Esophagus squamous epithelium (tissue), 5 donors: Measurements from ENCODE around the gene PLCE1. TPM values are rescaled to one million over a fixed set of nuclear protein-coding genes. Genes with fewer than 3 reads are reported as not detected.

ENCODE experiments used
- DNase-seq: peaks from one replicate; lab custom pipeline; 2025; lab: John Stamatoyannopoulos, UW
- H3K27ac ChIP-seq, 4 donors: fragments of 200-600 bp; sonication (generic); one replicate each; pipeline ENCODE4 v1.5.1; 2016 to 2019; ENCODE audit warnings: mild to moderate bottlenecking in 1 of 4
- H3K27me3 ChIP-seq, 4 donors: fragments of 200-600 bp; sonication (generic); 1 replicate in 3 of 4; 2 replicates in 1 of 4; pipeline versions ENCODE4 v1.5.1 to v1.6.0; 2017 to 2021; ENCODE audit warnings: antibody characterized with exemption in 1 of 4
- H3K36me3 ChIP-seq, 3 donors: fragments of 200-600 bp; sonication (generic); one replicate each; pipeline ENCODE4 v1.5.1; 2016 to 2019
- H3K4me1 ChIP-seq, 3 donors: fragments of 200-600 bp; sonication (generic); one replicate each; pipeline ENCODE4 v1.5.1; 2017 to 2019
- H3K4me3 ChIP-seq, 4 donors: fragments of 200-600 bp; sonication (generic); 1 replicate in 3 of 4; 2 replicates in 1 of 4; pipeline ENCODE4 v1.5.1; 2016 to 2019; ENCODE audit warnings: mild to moderate bottlenecking in 2 of 4, moderate library complexity in 1 of 4
- H3K9me3 ChIP-seq, 3 donors: fragments of 200-600 bp; sonication (generic); one replicate each; pipeline ENCODE4 v1.5.1; 2016 to 2019
- CTCF ChIP-seq, 6 experiments: fragments of 450-650 bp in 4 of 6; fragments of 200-600 bp in 2 of 6; sonication (generic) in 2 of 6; IDR thresholded peaks; one replicate each; pipeline ENCODE4 v1.5.1; 2016 to 2019; ENCODE audit warnings: antibody characterized with exemption in 6 of 6, mild to moderate bottlenecking in 4 of 6, moderate library complexity in 4 of 6
- POLR2A ChIP-seq, 4 donors: fragments of 450-650 bp; IDR thresholded peaks; one replicate each; pipeline ENCODE4 v1.6.1; 2017; ENCODE audit warnings: antibody characterized with exemption in 4 of 4, mild to moderate bottlenecking in 4 of 4, moderate library complexity in 3 of 4
- WGBS, 2 donors: methylation state at CpG; one replicate each; pipeline ENCODE4 v1.1.5; 2018; 5-methylcytosine and 5-hydroxymethylcytosine counted together
- intact Hi-C: fragments of 100-400 bp; cut with DNase I; formaldehyde crosslinking; loops from one replicate; pipeline ENCODE4 v1.15.0; 2022
- total RNA-seq, 4 donors: library from RNA; depleted of rRNA; stranded (reverse); fragments of >200 nt; gene quantifications; one replicate each; pipeline ENCODE4 v1.1.0, GENCODE V29; 2016
- donor health status: DM: yes; HTN: yes; CAD: no.

The PLCE1 gene
- total RNA-seq, 4 donors from 2014 or later = 1.8 to 3.6 (median 3.1) TPM

- 78 to 94% methylated on average over 3 of the region's 3 CpGs for WGBS, 2 donors
- peaks cover 0 to 55% (median 12%) of the 10 kb centered on the region in 3 donors for H3K4me1 ChIP-seq
- no peak for DNase-seq
- no peaks in the 10 kb centered on the region for H3K9me3 ChIP-seq
- H3K27ac ChIP-seq = no peak overlapping the region
- no peaks in the 10 kb centered on the region for H3K27me3 ChIP-seq
- intact Hi-C loops = no loop called here
- H3K36me3 ChIP-seq = no peaks in the 10 kb centered on the region
- no peak for TF ChIP-seq CTCF (IDR thresholded peaks at IDR 0.05)
- TF ChIP-seq POLR2A (IDR thresholded peaks at IDR 0.05) = no peak
- no peak overlapping the region for H3K4me3 ChIP-seq
These were observed 9.8 kb downstream of the PLCE1 start for GRCh38 chr10:94003488-94003887.

DNA sequence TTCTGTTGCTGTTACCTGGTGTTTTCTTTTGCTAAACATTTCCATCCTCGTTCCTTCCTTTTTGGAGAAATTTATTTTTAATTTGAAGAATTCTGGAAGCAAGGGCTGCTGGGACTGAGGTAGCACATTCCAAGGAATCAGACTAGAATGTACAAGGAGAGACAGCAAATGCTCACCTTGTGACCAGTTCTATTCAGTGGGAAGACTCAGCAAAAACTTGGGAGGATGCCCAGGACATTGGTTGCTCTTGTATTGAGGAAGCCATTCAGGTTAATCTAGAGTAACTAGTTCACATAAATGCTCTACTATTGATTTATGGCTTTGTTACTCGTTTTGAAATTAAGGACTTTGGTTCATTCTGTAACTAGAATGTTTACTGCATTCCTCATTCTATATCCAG, 11.3 kb downstream of the PLCE1 start:
- intact Hi-C loops = no loop called here
- Histone ChIP-seq H3K27me3 (no peaks in the 10 kb centered on the region), H3K27ac (peak overlapping the region in 2 of 4 donors; percentile 14 to 56), H3K4me1 (peaks cover 0 to 49% (median 12%) of the 10 kb centered on the region in 3 donors), H3K36me3 (no peaks in the 10 kb centered on the region), H3K4me3 (no peak overlapping the region), H3K9me3 (peaks cover 0 to 5% (median 5%) of the 10 kb centered on the region in 3 donors)
- no peak for DNase-seq
- TF ChIP-seq POLR2A (IDR thresholded peaks at IDR 0.05) (no peak), CTCF (IDR thresholded peaks at IDR 0.05) (no peak)
- 33 to 57% methylated on average over 2 of the region's 2 CpGs for WGBS, 2 donors

DNA sequence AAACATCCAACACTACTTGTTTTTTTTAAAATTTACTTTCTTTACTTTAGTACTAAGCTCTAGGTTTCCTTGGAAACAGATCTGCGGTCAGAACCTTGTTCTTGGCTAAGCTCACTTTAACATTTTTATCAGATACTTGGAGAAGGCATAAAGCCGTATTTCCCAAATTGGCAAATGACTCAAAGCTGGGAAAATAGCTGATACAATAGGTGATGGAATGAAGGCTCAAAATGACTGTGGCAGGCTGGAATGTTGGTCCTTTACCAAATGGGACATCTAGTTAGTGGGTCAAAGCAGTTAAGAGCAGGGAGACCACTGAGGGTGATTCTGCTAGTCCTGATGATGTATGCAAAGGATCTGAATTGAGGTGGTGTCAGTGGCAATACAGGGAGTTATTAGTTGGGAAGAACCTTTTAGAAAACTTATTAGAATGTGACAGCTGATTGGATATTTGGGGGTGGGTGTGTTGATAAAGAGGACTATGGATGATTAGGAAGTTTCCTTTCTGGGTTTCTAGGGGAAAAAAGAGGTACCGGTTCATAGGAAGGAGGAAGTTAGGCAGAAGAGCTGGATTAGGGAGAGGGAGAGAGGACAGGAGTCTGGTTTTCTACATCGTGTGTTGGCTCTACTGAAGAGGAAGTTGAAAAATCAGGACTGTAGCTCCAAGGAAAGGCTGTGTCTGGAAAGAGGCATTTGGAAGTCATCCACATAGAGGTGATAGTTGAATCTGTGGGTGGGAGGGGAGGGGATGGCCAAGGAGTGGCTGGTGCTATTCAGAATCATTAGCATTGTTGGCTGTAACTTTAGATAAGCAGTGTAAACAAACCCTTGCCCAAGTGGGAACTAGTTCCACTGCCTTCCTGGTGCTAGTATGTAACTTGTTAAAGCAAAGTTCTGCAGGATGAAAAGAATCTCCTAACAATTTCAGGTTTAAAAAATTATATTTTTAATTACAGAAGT, 13.1 kb downstream of the PLCE1 start:
- H3K36me3 ChIP-seq = no peaks in the 10 kb centered on the region
- intact Hi-C loops = no loop called here
- DNase-seq = no peak
- H3K4me3 ChIP-seq = no peak overlapping the region
- no peak for TF ChIP-seq POLR2A (IDR thresholded peaks at IDR 0.05)
- H3K4me1 ChIP-seq = peaks cover 0 to 46% (median 12%) of the 10 kb centered on the region in 3 donors
- peaks cover 0 to 9% (median 8%) of the 10 kb centered on the region in 3 donors for H3K9me3 ChIP-seq
- 22 to 30% methylated on average over 4 of the region's 4 CpGs for WGBS, 2 donors
- no peaks in the 10 kb centered on the region for H3K27me3 ChIP-seq
- H3K27ac ChIP-seq = peak overlapping the region in 1 of 4 donors; percentile 56

- no peak overlapping the region for H3K27ac ChIP-seq
- H3K36me3 ChIP-seq = no peaks in the 10 kb centered on the region
- DNase-seq = no peak
- H3K4me3 ChIP-seq = no peak overlapping the region
- H3K9me3 ChIP-seq = peaks cover 0 to 9% (median 8%) of the 10 kb centered on the region in 3 donors
- no peaks in the 10 kb centered on the region for H3K27me3 ChIP-seq
- peaks cover 0 to 38% (median 12%) of the 10 kb centered on the region in 3 donors for H3K4me1 ChIP-seq
- intact Hi-C loops = no loop called here
- TF ChIP-seq POLR2A (IDR thresholded peaks at IDR 0.05) = no peak
- no peak for TF ChIP-seq CTCF (IDR thresholded peaks at IDR 0.05)
- 76 to 94% methylated on average over 2 of the region's 2 CpGs for WGBS, 2 donors
These were observed 14.8 kb downstream of the PLCE1 start for GRCh38 chr10:94008526-94008925.

DNA sequence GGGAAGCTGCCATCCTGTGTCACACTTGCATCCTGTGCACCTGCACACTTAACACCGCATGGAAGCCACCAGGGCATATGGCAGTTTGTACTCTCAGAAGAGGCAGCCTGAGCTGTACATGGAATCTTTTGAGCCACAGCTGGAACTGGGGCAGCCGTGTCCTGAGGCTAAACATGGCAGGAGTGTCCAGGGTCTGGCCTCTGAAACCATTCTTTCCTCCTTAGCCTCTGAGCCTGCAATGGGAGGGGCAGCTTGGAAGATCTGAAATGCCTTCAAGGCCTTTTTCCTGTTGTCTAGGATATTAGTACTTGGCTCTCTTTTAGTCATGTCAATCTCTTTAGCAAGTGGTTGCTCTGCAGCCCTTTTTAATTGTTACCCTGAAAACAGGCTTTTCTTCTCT, 16.4 kb downstream of the PLCE1 start:
- 50 to 100% methylated on average over 1 of the region's 2 CpGs for WGBS, 2 donors
- H3K36me3 ChIP-seq = no peaks in the 10 kb centered on the region
- peaks cover 0 to 28% (median 12%) of the 10 kb centered on the region in 3 donors for H3K4me1 ChIP-seq
- no peaks in the 10 kb centered on the region for H3K27me3 ChIP-seq
- intact Hi-C loops = no loop called here
- peaks cover 0 to 9% (median 8%) of the 10 kb centered on the region in 3 donors for H3K9me3 ChIP-seq
- no peak for DNase-seq
- H3K4me3 ChIP-seq = no peak overlapping the region
- H3K27ac ChIP-seq = no peak overlapping the region
- TF ChIP-seq POLR2A (IDR thresholded peaks at IDR 0.05) (no peak), CTCF (IDR thresholded peaks at IDR 0.05) (no peak)
